GM23248 (cell line): ENCODE measurements around the gene SUFU. TPM values are rescaled to one million over a fixed set of nuclear protein-coding genes. Genes with fewer than 3 reads are reported as not detected.
A peak's percentile ranks its signal among the peaks of the same experiment; 100 is the strongest.

Source experiments
- DNase-seq: peaks from one replicate; pipeline ENCODE4 v3.0.0-alpha.2; 2015
- H2AFZ ChIP-seq: fragments of 200-600 bp; sonication (generic); 2 replicates; pipeline ENCODE4 v1.6.1; 2016; ENCODE audit warnings: antibody characterized with exemption
- H3F3A ChIP-seq: fragments of 200-600 bp; sonication (generic); 2 replicates; pipeline ENCODE4 v1.6.1; 2016; ENCODE audit warnings: mild to moderate bottlenecking, antibody characterized with exemption, mixed run types; ENCODE audit not compliant: insufficient read depth
- H3K27ac ChIP-seq: fragments of 200-600 bp; sonication (generic); 2 replicates; pipeline ENCODE4 v1.5.1; 2016; ENCODE audit warnings: mild to moderate bottlenecking
- H3K27me3 ChIP-seq: fragments of 200-600 bp; sonication (generic); replicated peaks from 2 replicates; pipeline ENCODE4 v1.6.1; 2016; ENCODE audit warnings: mild to moderate bottlenecking; ENCODE audit not compliant: insufficient read depth
- H3K36me3 ChIP-seq: fragments of 200-600 bp; sonication (generic); 2 replicates; pipeline ENCODE4 v1.6.1; 2016; ENCODE audit warnings: low read depth, mild to moderate bottlenecking
- H3K4me1 ChIP-seq: fragments of 200-600 bp; sonication (generic); 2 replicates; pipeline ENCODE4 v1.6.1; 2016; ENCODE audit warnings: mild to moderate bottlenecking; ENCODE audit not compliant: insufficient read depth
- H3K4me2 ChIP-seq: fragments of 200-600 bp; sonication (generic); one replicate; pipeline ENCODE4 v1.6.1; 2016; ENCODE audit warnings: mild to moderate bottlenecking; ENCODE audit not compliant: unreplicated experiment
- H3K4me3 ChIP-seq: fragments of 200-600 bp; sonication (generic); 2 replicates; pipeline ENCODE4 v1.5.1; 2016; ENCODE audit warnings: mild to moderate bottlenecking
- H3K79me2 ChIP-seq: fragments of 200-600 bp; sonication (generic); 2 replicates; pipeline ENCODE4 v1.6.1; 2016; ENCODE audit warnings: mild to moderate bottlenecking; ENCODE audit not compliant: insufficient read depth
- H3K9ac ChIP-seq: fragments of 200-600 bp; sonication (generic); 2 replicates; pipeline ENCODE4 v1.6.1; 2016; ENCODE audit warnings: mild to moderate bottlenecking
- H3K9me2 ChIP-seq: fragments of 200-600 bp; sonication (generic); 2 replicates; pipeline ENCODE4 v1.6.1; 2016; ENCODE audit warnings: mixed run types, mild to moderate bottlenecking, moderate library complexity; ENCODE audit not compliant: insufficient read depth
- H3K9me3 ChIP-seq: fragments of 200-600 bp; sonication (generic); one replicate; pipeline ENCODE4 v1.6.1; 2017; ENCODE audit warnings: low read depth
- H4K20me1 ChIP-seq: fragments of 200-600 bp; sonication (generic); 2 replicates; pipeline ENCODE4 v1.6.0; 2016; ENCODE audit not compliant: insufficient read depth
- EZH2 ChIP-seq: fragments of 200-600 bp; sonication (generic); IDR thresholded peaks from 2 replicates; pipeline ENCODE4 v1.6.1; 2018; ENCODE audit warnings: antibody characterized with exemption, mild to moderate bottlenecking; ENCODE audit not compliant: insufficient read depth, poor library complexity, severe bottlenecking
- EZH2phosphoT487 ChIP-seq: fragments of 200-600 bp; sonication (generic); IDR thresholded peaks from 2 replicates; pipeline ENCODE4 v1.6.1; 2018; ENCODE audit warnings: antibody characterized with exemption, moderate library complexity, mild to moderate bottlenecking, low read depth; ENCODE audit not compliant: insufficient read depth
- WGBS, 2 experiments: methylation state at CpG; one replicate each; pipeline ENCODE4 v1.1.6; 2015 to 2017; ENCODE audit warnings: low lambda C conversion rate in 2 of 2, low coverage in 1 of 2; ENCODE audit errors: missing lambda C conversion rate in 2 of 2; 5-methylcytosine and 5-hydroxymethylcytosine counted together
- in situ Hi-C: fragments of 300-500 bp; cut with MboI; formaldehyde crosslinking; loops from 2 replicates; pipeline ENCODE4 v1.15.0; 2020
- polyA plus RNA-seq: library from polyadenylated mRNA; unstranded; fragments of >200 nt; fragmentation: Nextera tagmentation; extraction: Ambion mirVana; gene quantifications from 2 replicates; pipeline ENCODE4 v1.2.1, GENCODE V29; 2016
- total RNA-seq: library from RNA; depleted of rRNA; stranded (reverse); fragments of >200 nt; shearing (Covaris generic); gene quantifications from 2 replicates; pipeline ENCODE4 v1.2.3, GENCODE V29; 2014

The SUFU gene
- total and polyA plus RNA-seq, 2 experiments from 2014 or later: 3.1 to 5.0 TPM

GRCh38 chr10:102610441-102610887 is 106.7 kb downstream of the SUFU start:
- H3K9ac ChIP-seq: no peak overlapping the region
- in situ Hi-C loops: no loop called here
- no peaks in the 10 kb centered on the region for H3K9me3 ChIP-seq
- no peak overlapping the region for H3K4me3 ChIP-seq
- H3K4me1 ChIP-seq: peaks cover 30% of the 10 kb centered on the region
- H3K27me3 ChIP-seq: no peaks in the 10 kb centered on the region
- no peaks in the 10 kb centered on the region for H3K9me2 ChIP-seq
- no peaks in the 10 kb centered on the region for H4K20me1 ChIP-seq
- DNase-seq: peak; percentile 33
- WGBS, 2 experiments: 58 to 60% methylated on average over 10 of the region's 10 CpGs
- H3K36me3 ChIP-seq: no peaks in the 10 kb centered on the region
- no peak overlapping the region for H3K4me2 ChIP-seq
- no peak for TF ChIP-seq EZH2phosphoT487
- TF ChIP-seq EZH2: no peak
- no peak overlapping the region for H2AFZ ChIP-seq
- H3K79me2 ChIP-seq: no peaks in the 10 kb centered on the region
- peaks cover 27% of the 10 kb centered on the region for H3F3A ChIP-seq
- H3K27ac ChIP-seq: 0 out of 2 replicates have a peak overlapping the region, but pooled peaks have one; percentile 21

GRCh38 chr10:102611514-102612087 is 107.8 kb downstream of the SUFU start:
- 40 to 47% methylated on average over 4 of the region's 4 CpGs for WGBS, 2 experiments
- TF ChIP-seq EZH2phosphoT487 (no peak), EZH2 (no peak)
- DNase-seq: peak; percentile 71
- in situ Hi-C loops: no loop called here
- H3F3A ChIP-seq: peaks cover 20% of the 10 kb centered on the region
- no peak overlapping the region for H3K4me2 ChIP-seq
- H3K36me3 ChIP-seq: no peaks in the 10 kb centered on the region
- no peaks in the 10 kb centered on the region for H3K9me3 ChIP-seq
- H4K20me1 ChIP-seq: no peaks in the 10 kb centered on the region
- H3K27ac ChIP-seq: peak overlapping the region; percentile 41; the same call in 1 of the 2 replicates
- peaks cover 21% of the 10 kb centered on the region for H3K4me1 ChIP-seq
- no peaks in the 10 kb centered on the region for H3K27me3 ChIP-seq
- H3K79me2 ChIP-seq: no peaks in the 10 kb centered on the region
- no peak overlapping the region for H3K9ac ChIP-seq
- H2AFZ ChIP-seq: no peak overlapping the region
- H3K9me2 ChIP-seq: no peaks in the 10 kb centered on the region
- no peak overlapping the region for H3K4me3 ChIP-seq

GRCh38 chr10:102612964-102613275 is 109.1 kb downstream of the SUFU start:
- Histone ChIP-seq H3K36me3 (no peaks in the 10 kb centered on the region), H3K79me2 (no peaks in the 10 kb centered on the region), H3K27ac (no peak overlapping the region), H2AFZ (no peak overlapping the region), H3K9me3 (no peaks in the 10 kb centered on the region), H3K4me1 (peaks cover 21% of the 10 kb centered on the region), H3K9ac (no peak overlapping the region), H3K4me2 (no peak overlapping the region), H3K4me3 (no peak overlapping the region), H3K9me2 (no peaks in the 10 kb centered on the region), H3F3A (peaks cover 20% of the 10 kb centered on the region), H4K20me1 (no peaks in the 10 kb centered on the region), H3K27me3 (no peaks in the 10 kb centered on the region)
- DNase-seq: no peak
- WGBS, 2 experiments: 96 to 97% methylated on average over 7 to 8 of the region's 8 CpGs
- TF ChIP-seq EZH2phosphoT487 (no peak), EZH2 (no peak)
- in situ Hi-C loops: no loop called here

GRCh38 chr10:102613286-102613685 is 109.5 kb downstream of the SUFU start:
- Histone ChIP-seq H3K79me2 (no peaks in the 10 kb centered on the region), H3K27ac (no peak overlapping the region), H3K27me3 (no peaks in the 10 kb centered on the region), H3K9me3 (no peaks in the 10 kb centered on the region), H2AFZ (no peak overlapping the region), H3K9ac (no peak overlapping the region), H3K4me1 (peaks cover 21% of the 10 kb centered on the region), H3F3A (peaks cover 20% of the 10 kb centered on the region), H3K9me2 (no peaks in the 10 kb centered on the region), H3K36me3 (no peaks in the 10 kb centered on the region), H3K4me2 (no peak overlapping the region), H3K4me3 (no peak overlapping the region), H4K20me1 (no peaks in the 10 kb centered on the region)
- 96% methylated on average over 7 of the region's 7 CpGs for WGBS, 2 experiments
- TF ChIP-seq EZH2phosphoT487 (no peak), EZH2 (no peak)
- in situ Hi-C loops: no loop called here
- DNase-seq: no peak
